CMK (cell line): ENCODE results near the gene OTOP1.
"Not testable (repeated sequence)": the region's sequence is repeated elsewhere in the genome, so short reads cannot be mapped to it uniquely, and the experiment has no call there.

Source experiments
- DNase-seq: peaks from one replicate; pipeline ENCODE4 v3.0.0-alpha.2; 2010; ENCODE audit warnings: low read depth

Gene OTOP1

GRCh38 chr4:4226606-4227438, at the start of gene OTOP1:
OTOP1 (minus strand) TSS chr4:4226929; CDS start chr4:4226864, 65 bp downstream.
- DNase-seq = no peak

- DNase-seq = no peak
Measured at GRCh38 chr4:4274226-4274625, 47.5 kb upstream of the OTOP1 start.

- no peak for DNase-seq
Measured at GRCh38 chr4:4271912-4272311, 45.2 kb upstream of the OTOP1 start.

- DNase-seq = no peak
Measured at GRCh38 chr4:4270529-4270928, 43.8 kb upstream of the OTOP1 start.

- no peak for DNase-seq
Measured at GRCh38 chr4:4269856-4270255, 43.1 kb upstream of the OTOP1 start.

- no peak for DNase-seq
Measured at GRCh38 chr4:4269331-4269731, 42.6 kb upstream of the OTOP1 start.

GRCh38 chr4:4268776-4269175, 42.0 kb upstream of the OTOP1 start:
- DNase-seq = no peak

GRCh38 chr4:4267981-4268380, 41.3 kb upstream of the OTOP1 start:
- no peak for DNase-seq

GRCh38 chr4:4260185-4260751, 33.5 kb upstream of the OTOP1 start:
- no peak for DNase-seq

GRCh38 chr4:4259484-4260100, 32.9 kb upstream of the OTOP1 start:
- DNase-seq = no peak

- DNase-seq = not testable (repeated sequence)
Measured at GRCh38 chr4:4257705-4258104, 31.0 kb upstream of the OTOP1 start.

GRCh38 chr4:4256799-4257198, 30.1 kb upstream of the OTOP1 start:
- DNase-seq = no peak

GRCh38 chr4:4254666-4255065, 27.9 kb upstream of the OTOP1 start:
- DNase-seq = no peak

GRCh38 chr4:4254199-4254598, 27.5 kb upstream of the OTOP1 start:
- no peak for DNase-seq

GRCh38 chr4:4249866-4250265, 23.1 kb upstream of the OTOP1 start:
- no peak for DNase-seq

- DNase-seq = not testable (repeated sequence)
Measured at GRCh38 chr4:4249342-4249741, 22.6 kb upstream of the OTOP1 start.

GRCh38 chr4:4248885-4249203, 22.1 kb upstream of the OTOP1 start:
- DNase-seq = no peak

GRCh38 chr4:4248029-4248884, 21.5 kb upstream of the OTOP1 start, which contains the start of gene TMEM128:
TMEM128 (minus strand) TSS chr4:4248223; CDS start chr4:4248202, 21 bp downstream.
- DNase-seq = peak; percentile 76

- DNase-seq = no peak
Measured at GRCh38 chr4:4247696-4248028, 20.9 kb upstream of the OTOP1 start.

- no peak for DNase-seq
Measured at GRCh38 chr4:4245172-4245571, 18.4 kb upstream of the OTOP1 start.

- DNase-seq = not testable (repeated sequence)
Measured at GRCh38 chr4:4239551-4239950, 12.8 kb upstream of the OTOP1 start.

- DNase-seq = no peak
Measured at GRCh38 chr4:4233610-4234009, 6.9 kb upstream of the OTOP1 start.

GRCh38 chr4:4228356-4228668, 1.6 kb upstream of the OTOP1 start:
- DNase-seq = no peak
